HG02870 (cell line): Measurements from ENCODE around the gene KPNA3.
"Not testable (repeated sequence)": the region's sequence is repeated elsewhere in the genome, so short reads cannot be mapped to it uniquely, and the experiment has no call there.

Source experiments
- ATAC-seq: cut with Tn5 transposase; IDR thresholded peaks from one replicate; pipeline ENCODE4 v1.9.1; 2021; ENCODE audit warnings: mild to moderate bottlenecking, moderate library complexity; ENCODE audit not compliant: unreplicated experiment

Gene KPNA3

GRCh38 chr13:49792550-49793324 is at the start of gene KPNA3:
KPNA3 (minus strand) TSS chr13:49792682; CDS start chr13:49792506, 176 bp downstream.
- peak; percentile 87 for ATAC-seq

GRCh38 chr13:49841964-49842363 is 49.5 kb upstream of the KPNA3 start:
- no peak for ATAC-seq

GRCh38 chr13:49840675-49841074 is 48.2 kb upstream of the KPNA3 start:
- ATAC-seq: no peak

GRCh38 chr13:49840266-49840665 is 47.8 kb upstream of the KPNA3 start:
- no peak for ATAC-seq

GRCh38 chr13:49838989-49839388 is 46.5 kb upstream of the KPNA3 start:
- ATAC-seq: no peak

- no peak for ATAC-seq
Observed at GRCh38 chr13:49836516-49836915, 44.0 kb upstream of the KPNA3 start.

GRCh38 chr13:49833402-49833801 is 40.9 kb upstream of the KPNA3 start:
- ATAC-seq: no peak

- ATAC-seq: no peak
Observed at GRCh38 chr13:49831455-49831854, 39.0 kb upstream of the KPNA3 start.

GRCh38 chr13:49830721-49831120 is 38.2 kb upstream of the KPNA3 start:
- no peak for ATAC-seq

GRCh38 chr13:49829715-49830114 is 37.2 kb upstream of the KPNA3 start:
- no peak for ATAC-seq

- ATAC-seq: no peak
Observed at GRCh38 chr13:49828453-49828852, 36.0 kb upstream of the KPNA3 start.

GRCh38 chr13:49827891-49828290 is 35.4 kb upstream of the KPNA3 start:
- no peak for ATAC-seq

- ATAC-seq: no peak
Observed at GRCh38 chr13:49827336-49827735, 34.9 kb upstream of the KPNA3 start.

- ATAC-seq: no peak
Observed at GRCh38 chr13:49821216-49822009, 28.9 kb upstream of the KPNA3 start.

GRCh38 chr13:49820591-49821215 is 28.2 kb upstream of the KPNA3 start:
- ATAC-seq: no peak

GRCh38 chr13:49816047-49816446 is 23.6 kb upstream of the KPNA3 start:
- ATAC-seq: not testable (repeated sequence)

GRCh38 chr13:49814551-49815270 is 22.2 kb upstream of the KPNA3 start:
- ATAC-seq: no peak

- ATAC-seq: no peak
Observed at GRCh38 chr13:49812812-49813211, 20.3 kb upstream of the KPNA3 start.

GRCh38 chr13:49811527-49811908 is 19.0 kb upstream of the KPNA3 start:
- no peak for ATAC-seq

- no peak for ATAC-seq
Observed at GRCh38 chr13:49810567-49811526, 18.4 kb upstream of the KPNA3 start.
